ENCODE measurements around the gene SMIM24. TPM values are rescaled to one million over a fixed set of nuclear protein-coding genes. Genes with fewer than 3 reads are reported as not detected.

The SMIM24 gene
- polyA plus RNA-seq, 1 donor from 2014 or later: not detected

DNA sequence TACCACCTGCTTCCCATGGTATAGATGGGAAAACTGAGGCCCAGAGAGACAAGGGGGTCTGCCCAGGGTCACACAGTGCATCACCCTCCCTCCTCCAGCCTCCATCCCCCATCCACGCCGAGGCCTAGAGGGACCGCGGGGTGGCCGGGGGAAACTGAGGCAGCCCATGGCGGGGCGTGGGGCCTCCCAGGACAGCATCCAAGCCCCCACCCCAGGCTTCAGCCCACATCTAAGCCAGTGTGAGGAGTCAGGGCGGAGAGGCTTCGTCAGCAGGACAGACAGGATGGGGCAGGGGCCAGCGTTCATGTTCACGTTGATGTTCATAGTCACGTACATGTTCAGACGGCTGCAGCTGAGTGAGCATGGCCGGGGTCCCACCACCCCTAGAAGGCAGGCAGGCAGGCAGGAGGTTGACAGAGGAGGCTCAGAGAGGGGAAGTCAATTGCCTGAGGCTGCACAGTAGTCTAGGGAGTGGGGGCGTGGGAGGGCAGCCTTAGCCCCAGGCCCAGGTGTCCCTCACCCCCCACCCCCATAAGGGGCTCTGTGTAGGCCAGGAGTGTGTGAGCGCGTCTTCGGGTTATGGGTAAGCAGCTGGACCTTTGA lies 23.3 kb downstream of the SMIM24 start:
- H3K4me2 ChIP-seq (ENCODE audit: low read length): no peak overlapping the region
- no peaks in the 10 kb centered on the region for H3K27me3 ChIP-seq (ENCODE audit: insufficient read depth, low read depth, low read length)
- H3K4me3 ChIP-seq (ENCODE audit: low read length): no peak overlapping the region
- H3K9ac ChIP-seq (ENCODE audit: low read length): no peak overlapping the region
- H3K79me2 ChIP-seq (replicated peaks; ENCODE audit: insufficient read depth, low read length): no peaks in the 10 kb centered on the region
- TF ChIP-seq POLR2AphosphoS5 (IDR thresholded peaks at IDR 0.05) (no peak), SMC3 (conservative IDR thresholded peaks at IDR 0.05; ENCODE audit: poor library complexity) (no peak), MXI1 (conservative IDR thresholded peaks at IDR 0.05; ENCODE audit: poor library complexity, severe bottlenecking) (no peak)
- TF ChIP-seq, protein P1, sequence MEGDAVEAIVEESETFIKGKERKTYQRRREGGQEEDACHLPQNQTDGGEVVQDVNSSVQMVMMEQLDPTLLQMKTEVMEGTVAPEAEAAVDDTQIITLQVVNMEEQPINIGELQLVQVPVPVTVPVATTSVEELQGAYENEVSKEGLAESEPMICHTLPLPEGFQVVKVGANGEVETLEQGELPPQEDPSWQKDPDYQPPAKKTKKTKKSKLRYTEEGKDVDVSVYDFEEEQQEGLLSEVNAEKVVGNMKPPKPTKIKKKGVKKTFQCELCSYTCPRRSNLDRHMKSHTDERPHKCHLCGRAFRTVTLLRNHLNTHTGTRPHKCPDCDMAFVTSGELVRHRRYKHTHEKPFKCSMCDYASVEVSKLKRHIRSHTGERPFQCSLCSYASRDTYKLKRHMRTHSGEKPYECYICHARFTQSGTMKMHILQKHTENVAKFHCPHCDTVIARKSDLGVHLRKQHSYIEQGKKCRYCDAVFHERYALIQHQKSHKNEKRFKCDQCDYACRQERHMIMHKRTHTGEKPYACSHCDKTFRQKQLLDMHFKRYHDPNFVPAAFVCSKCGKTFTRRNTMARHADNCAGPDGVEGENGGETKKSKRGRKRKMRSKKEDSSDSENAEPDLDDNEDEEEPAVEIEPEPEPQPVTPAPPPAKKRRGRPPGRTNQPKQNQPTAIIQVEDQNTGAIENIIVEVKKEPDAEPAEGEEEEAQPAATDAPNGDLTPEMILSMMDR (IDR thresholded peaks at IDR 0.05; ENCODE audit: poor library complexity, severe bottlenecking): no peak
- H3K27ac ChIP-seq (ENCODE audit: low read length): no peak overlapping the region
- no peaks in the 10 kb centered on the region for H4K20me1 ChIP-seq (ENCODE audit: insufficient read depth)
- no peaks in the 10 kb centered on the region for H3F3A ChIP-seq (ENCODE audit: insufficient read depth, low read length, poor library complexity, severe bottlenecking)
- H3K9me2 ChIP-seq (ENCODE audit: insufficient read depth, low read length): no peaks in the 10 kb centered on the region
- no peaks in the 10 kb centered on the region for H3K36me3 ChIP-seq (ENCODE audit: insufficient read depth, low read length)
- H3K9me3 ChIP-seq (ENCODE audit: low read length): no peaks in the 10 kb centered on the region
- H2AFZ ChIP-seq (ENCODE audit: low read depth, low read length): no peak overlapping the region

DNA sequence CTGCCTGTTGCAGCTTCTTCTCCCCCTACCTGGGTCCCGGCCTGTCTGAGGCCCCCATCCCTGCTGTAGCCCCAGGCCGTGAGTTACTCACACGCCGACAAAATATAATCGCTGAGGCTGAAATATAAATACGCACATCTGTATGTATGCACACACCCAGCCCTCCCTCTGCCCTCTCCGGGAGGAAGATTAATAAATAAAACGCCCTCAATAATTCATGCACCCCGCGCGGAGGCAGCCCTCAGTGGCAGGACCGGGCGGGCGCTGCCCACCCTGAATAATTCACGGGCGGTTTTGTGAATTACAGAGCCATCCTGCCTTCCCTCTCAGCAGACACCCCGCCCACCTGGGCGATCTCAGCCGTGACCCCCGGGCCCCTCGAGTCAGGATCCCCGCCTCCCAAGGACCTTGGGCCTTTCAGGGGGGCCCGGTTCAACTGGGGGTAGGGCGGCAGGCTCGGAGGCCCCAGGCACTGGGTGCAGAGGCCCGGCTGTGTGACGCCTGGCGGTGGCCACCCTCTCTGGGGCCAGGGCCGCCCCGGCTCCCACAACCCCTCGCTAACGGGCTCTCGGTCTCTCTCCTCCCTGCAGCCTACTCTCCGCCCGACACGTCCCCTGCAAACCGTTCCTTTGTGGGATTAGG lies 24.2 kb downstream of the SMIM24 start:
- no peak for TF ChIP-seq POLR2AphosphoS5 (IDR thresholded peaks at IDR 0.05)
- no peak for TF ChIP-seq MXI1 (conservative IDR thresholded peaks at IDR 0.05; ENCODE audit: poor library complexity, severe bottlenecking)
- no peak for TF ChIP-seq EP300 (conservative IDR thresholded peaks at IDR 0.05; ENCODE audit: poor library complexity, severe bottlenecking)
- no peak for TF ChIP-seq SMC3 (conservative IDR thresholded peaks at IDR 0.05; ENCODE audit: poor library complexity)
- TF ChIP-seq TAF1 (IDR thresholded peaks at IDR 0.05; ENCODE audit: low read depth): no peak
- TF ChIP-seq, protein P1 (IDR thresholded peaks at IDR 0.05; ENCODE audit: poor library complexity, severe bottlenecking): no peak
- no peak for TF ChIP-seq EZH2 (IDR thresholded peaks at IDR 0.05; ENCODE audit: borderline replicate concordance, insufficient read depth, low read length, poor library complexity, severe bottlenecking)
- TF ChIP-seq, protein P2, sequence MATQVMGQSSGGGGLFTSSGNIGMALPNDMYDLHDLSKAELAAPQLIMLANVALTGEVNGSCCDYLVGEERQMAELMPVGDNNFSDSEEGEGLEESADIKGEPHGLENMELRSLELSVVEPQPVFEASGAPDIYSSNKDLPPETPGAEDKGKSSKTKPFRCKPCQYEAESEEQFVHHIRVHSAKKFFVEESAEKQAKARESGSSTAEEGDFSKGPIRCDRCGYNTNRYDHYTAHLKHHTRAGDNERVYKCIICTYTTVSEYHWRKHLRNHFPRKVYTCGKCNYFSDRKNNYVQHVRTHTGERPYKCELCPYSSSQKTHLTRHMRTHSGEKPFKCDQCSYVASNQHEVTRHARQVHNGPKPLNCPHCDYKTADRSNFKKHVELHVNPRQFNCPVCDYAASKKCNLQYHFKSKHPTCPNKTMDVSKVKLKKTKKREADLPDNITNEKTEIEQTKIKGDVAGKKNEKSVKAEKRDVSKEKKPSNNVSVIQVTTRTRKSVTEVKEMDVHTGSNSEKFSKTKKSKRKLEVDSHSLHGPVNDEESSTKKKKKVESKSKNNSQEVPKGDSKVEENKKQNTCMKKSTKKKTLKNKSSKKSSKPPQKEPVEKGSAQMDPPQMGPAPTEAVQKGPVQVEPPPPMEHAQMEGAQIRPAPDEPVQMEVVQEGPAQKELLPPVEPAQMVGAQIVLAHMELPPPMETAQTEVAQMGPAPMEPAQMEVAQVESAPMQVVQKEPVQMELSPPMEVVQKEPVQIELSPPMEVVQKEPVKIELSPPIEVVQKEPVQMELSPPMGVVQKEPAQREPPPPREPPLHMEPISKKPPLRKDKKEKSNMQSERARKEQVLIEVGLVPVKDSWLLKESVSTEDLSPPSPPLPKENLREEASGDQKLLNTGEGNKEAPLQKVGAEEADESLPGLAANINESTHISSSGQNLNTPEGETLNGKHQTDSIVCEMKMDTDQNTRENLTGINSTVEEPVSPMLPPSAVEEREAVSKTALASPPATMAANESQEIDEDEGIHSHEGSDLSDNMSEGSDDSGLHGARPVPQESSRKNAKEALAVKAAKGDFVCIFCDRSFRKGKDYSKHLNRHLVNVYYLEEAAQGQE (IDR thresholded peaks at IDR 0.05; ENCODE audit: borderline replicate concordance): no peak
- TF ChIP-seq RAD21 (conservative IDR thresholded peaks at IDR 0.05): no peak
- Histone ChIP-seq H3K9me3 (ENCODE audit: low read length) (no peaks in the 10 kb centered on the region), H3K4me2 (ENCODE audit: low read length) (no peak overlapping the region), H3K4me3 (ENCODE audit: low read length) (no peak overlapping the region), H3K9ac (ENCODE audit: low read length) (no peak overlapping the region), H3K27ac (ENCODE audit: low read length) (no peak overlapping the region), H4K20me1 (ENCODE audit: insufficient read depth) (no peaks in the 10 kb centered on the region), H3F3A (ENCODE audit: insufficient read depth, low read length, poor library complexity, severe bottlenecking) (no peaks in the 10 kb centered on the region), H3K9me2 (ENCODE audit: insufficient read depth, low read length) (no peaks in the 10 kb centered on the region), H3K27me3 (ENCODE audit: insufficient read depth, low read depth, low read length) (no peaks in the 10 kb centered on the region), H2AFZ (ENCODE audit: low read depth, low read length) (no peak overlapping the region), H3K79me2 (replicated peaks; ENCODE audit: insufficient read depth, low read length) (no peaks in the 10 kb centered on the region), H3K36me3 (ENCODE audit: insufficient read depth, low read length) (no peaks in the 10 kb centered on the region)
